HCT116 (cell line): ENCODE data around the gene MRPL30.

Source experiments
- ATF3 ChIP-seq: IDR thresholded peaks from 2 replicates; pipeline ENCODE4 v1.6.1; 2012
- CBX3 ChIP-seq: IDR thresholded peaks from 2 replicates; pipeline ENCODE4 v1.6.1; 2012; ENCODE audit warnings: low read depth
- CEBPB ChIP-seq: IDR thresholded peaks from 2 replicates; pipeline ENCODE4 v1.6.1; 2012; ENCODE audit warnings: low read depth
- CTCF ChIP-seq, 3 experiments: fragments of 200-600 bp in 1 of 3; sonication (generic) in 1 of 3; IDR thresholded peaks in 2 of 3; conservative IDR thresholded peaks in 1 of 3; 2 replicates each; pipeline ENCODE4 v1.5.1; 2012 to 2017; ENCODE audit warnings: low read depth in 2 of 3, low read length in 2 of 3, antibody characterized with exemption in 1 of 3, borderline replicate concordance in 1 of 3, control low read depth in 1 of 3, mild to moderate bottlenecking in 1 of 3, mixed read lengths in 1 of 3, mixed run types in 1 of 3, moderate library complexity in 1 of 3; ENCODE audit not compliant: insufficient read depth in 1 of 3
- EZH2 ChIP-seq: fragments of 200-600 bp; sonication (generic); IDR thresholded peaks from 2 replicates; pipeline ENCODE4 v1.6.1; 2017; ENCODE audit warnings: antibody characterized with exemption, mixed run types
- FOSL1 ChIP-seq: IDR thresholded peaks from 2 replicates; pipeline ENCODE4 v1.6.1; 2012; ENCODE audit warnings: low read depth
- MAX ChIP-seq: IDR thresholded peaks from 2 replicates; pipeline ENCODE4 v1.6.1; 2012
- POLR2A ChIP-seq: IDR thresholded peaks from 2 replicates; pipeline ENCODE4 v1.7.0; 2011; ENCODE audit warnings: borderline replicate concordance; ENCODE audit not compliant: insufficient read depth, insufficient read length; ENCODE audit errors: extremely low read depth
- POLR2AphosphoS5 ChIP-seq: IDR thresholded peaks from 2 replicates; pipeline ENCODE4 v1.6.1; 2011; ENCODE audit warnings: mild to moderate bottlenecking, low read depth, low read length, moderate library complexity
- RAD21 ChIP-seq: IDR thresholded peaks from 2 replicates; pipeline ENCODE4 v1.6.1; 2012; ENCODE audit warnings: low read depth, mild to moderate bottlenecking
- REST ChIP-seq: IDR thresholded peaks from 2 replicates; pipeline ENCODE4 v1.6.1; 2012; ENCODE audit warnings: low read depth
- ZBTB33 ChIP-seq: IDR thresholded peaks from 2 replicates; pipeline ENCODE4 v1.6.1; 2011; ENCODE audit warnings: mild to moderate bottlenecking, low read length, moderate library complexity; ENCODE audit not compliant: insufficient replicate concordance; ENCODE audit errors: extremely low read depth
- ZNF274 ChIP-seq: fragments of 200-500 bp; sonication (Bioruptor generic); IDR thresholded peaks from 2 replicates; pipeline ENCODE4 v1.6.1; 2014; ENCODE audit warnings: mild to moderate bottlenecking, low read depth, low read length, inconsistent platforms

- no peak for TF ChIP-seq CTCF (IDR thresholded peaks at IDR 0.05 in 2 of 3, conservative IDR thresholded peaks at IDR 0.05 in 1 of 3; ENCODE audit: borderline replicate concordance in 1 of 3, insufficient read depth in 1 of 3, low read depth in 2 of 3, low read length in 2 of 3)
- TF ChIP-seq RAD21 = no peak
- no peak for TF ChIP-seq REST
- TF ChIP-seq ATF3 = no peak
- no peak for TF ChIP-seq CEBPB
- TF ChIP-seq MAX = no peak
- no peak for TF ChIP-seq POLR2A
- TF ChIP-seq POLR2AphosphoS5 = no peak
- TF ChIP-seq ZNF274 = no peak
- TF ChIP-seq EZH2 = no peak
- no peak for TF ChIP-seq FOSL1
- no peak for TF ChIP-seq CBX3
- no peak for TF ChIP-seq ZBTB33
Observed at GRCh38 chr2:99184811-99185210, 3.8 kb downstream of the MRPL30 start.
